GM21528 (cell line): ENCODE results near the gene USP48.

ENCODE experiments used
- ATAC-seq: cut with Tn5 transposase; IDR thresholded peaks from one replicate; pipeline ENCODE4 v1.9.1; 2021; ENCODE audit warnings: mild to moderate bottlenecking, moderate library complexity; ENCODE audit not compliant: unreplicated experiment, low FRiP score

The USP48 gene

GRCh38 chr1:21670956-21671902, 111.7 kb downstream of the USP48 start:
- ATAC-seq = no peak

- no peak for ATAC-seq
Measured at GRCh38 chr1:21670059-21670881, 112.7 kb downstream of the USP48 start.

DNA sequence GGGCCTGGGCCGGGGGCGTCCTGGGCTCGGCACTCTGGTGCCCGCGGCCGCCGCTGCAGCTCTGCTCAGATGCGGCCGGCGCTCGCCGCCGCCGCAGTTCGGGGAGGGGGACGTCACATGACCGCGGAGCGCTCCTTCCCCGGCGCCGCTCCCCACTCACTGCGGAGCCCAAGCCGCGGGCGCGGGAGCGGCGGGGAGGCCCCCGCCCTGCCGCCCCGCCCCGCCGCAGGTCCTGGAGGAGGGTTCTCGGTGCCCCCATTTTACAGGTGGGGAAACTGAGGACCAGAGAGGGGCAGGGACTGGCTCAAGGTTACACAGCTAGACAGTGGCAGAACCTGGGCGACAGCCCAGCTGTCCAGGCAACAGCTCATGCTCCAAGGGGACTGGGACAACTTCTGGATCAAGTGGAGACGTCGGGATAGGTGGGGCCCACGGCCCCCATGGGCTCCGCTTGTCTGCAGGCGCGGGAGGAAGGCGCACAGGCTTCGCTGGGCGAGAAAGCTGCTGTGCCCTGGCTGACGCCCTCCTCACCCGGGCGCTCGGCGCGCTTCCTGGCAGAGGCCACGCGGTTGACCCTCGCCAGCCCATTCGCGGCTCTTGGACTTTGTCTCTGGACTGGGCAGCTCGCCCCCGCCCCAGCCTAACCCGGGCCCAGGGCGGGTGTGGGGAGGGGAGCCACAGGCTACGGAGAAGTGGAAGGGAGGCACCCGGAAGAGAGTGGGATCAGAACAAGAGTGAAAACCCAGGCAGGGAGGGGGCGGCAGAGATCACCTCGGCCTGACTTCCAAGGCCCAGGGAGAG, 113.5 kb downstream of the USP48 start, which contains the start of gene RAP1GAP:
TSS of gene RAP1GAP (minus strand) at position 100 of the 801 bp plus-strand sequence. CDS start 49,325 bp downstream, outside the sequence.
- ATAC-seq = no peak

DNA sequence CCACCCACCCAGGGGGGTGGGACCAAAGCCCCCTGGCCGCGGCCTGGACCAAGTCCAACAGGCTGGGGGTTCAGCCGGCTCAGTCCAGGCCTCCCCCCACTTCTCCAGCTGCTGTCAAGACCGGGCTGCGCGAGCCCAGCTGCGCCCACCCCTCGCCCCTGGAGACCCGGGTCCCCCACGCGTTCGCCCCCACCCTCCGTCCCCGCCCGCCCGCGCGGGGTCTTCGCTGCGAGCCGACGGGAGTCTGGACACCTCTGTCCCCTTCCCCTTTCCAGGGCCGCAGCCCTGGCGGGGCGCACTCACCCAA, 114.0 kb downstream of the USP48 start:
- no peak for ATAC-seq

GRCh38 chr1:21668232-21668950, 114.6 kb downstream of the USP48 start:
- ATAC-seq = no peak

DNA sequence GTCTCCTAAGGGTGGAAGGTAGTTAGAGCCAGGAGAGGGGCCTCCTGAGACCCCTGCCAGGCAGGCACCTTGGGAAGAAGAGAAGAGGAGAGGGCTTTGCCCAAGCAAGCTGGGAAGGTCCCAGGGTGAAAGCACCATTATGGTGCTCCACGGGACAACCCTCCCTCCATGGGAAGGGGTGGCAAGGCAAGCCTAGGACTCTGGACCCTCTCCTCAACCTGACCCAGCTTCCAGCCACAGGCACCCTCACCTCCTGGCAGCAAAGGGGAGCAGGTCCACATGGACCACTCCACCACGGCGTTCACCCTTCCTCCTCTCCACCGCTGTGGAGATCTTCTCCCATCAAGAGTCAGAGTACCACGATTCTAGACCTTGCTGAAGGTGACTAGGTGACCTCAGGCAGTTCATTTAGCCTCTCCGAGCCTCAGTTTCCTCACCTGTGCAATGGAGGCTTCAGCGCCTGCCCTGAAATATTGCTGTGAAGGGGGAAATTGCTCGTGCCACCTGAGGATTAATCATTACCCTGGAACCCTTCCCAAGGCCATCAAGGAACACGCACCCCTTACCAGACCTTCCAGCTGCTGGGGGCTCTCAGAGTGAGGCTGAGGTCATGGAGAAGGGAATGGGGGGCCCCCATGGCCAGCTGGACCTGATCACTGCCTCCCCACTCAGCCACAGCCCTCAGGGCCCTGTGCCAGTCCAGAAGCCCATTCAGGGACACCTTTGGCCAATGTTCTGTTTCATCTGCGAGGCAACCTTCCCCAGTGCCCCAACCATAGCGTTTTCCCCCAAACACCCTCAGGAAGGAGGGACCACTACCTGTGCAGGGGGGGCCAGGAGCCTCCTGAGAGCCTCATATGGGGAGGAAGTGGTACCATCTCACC, 115.4 kb downstream of the USP48 start:
- ATAC-seq = no peak

DNA sequence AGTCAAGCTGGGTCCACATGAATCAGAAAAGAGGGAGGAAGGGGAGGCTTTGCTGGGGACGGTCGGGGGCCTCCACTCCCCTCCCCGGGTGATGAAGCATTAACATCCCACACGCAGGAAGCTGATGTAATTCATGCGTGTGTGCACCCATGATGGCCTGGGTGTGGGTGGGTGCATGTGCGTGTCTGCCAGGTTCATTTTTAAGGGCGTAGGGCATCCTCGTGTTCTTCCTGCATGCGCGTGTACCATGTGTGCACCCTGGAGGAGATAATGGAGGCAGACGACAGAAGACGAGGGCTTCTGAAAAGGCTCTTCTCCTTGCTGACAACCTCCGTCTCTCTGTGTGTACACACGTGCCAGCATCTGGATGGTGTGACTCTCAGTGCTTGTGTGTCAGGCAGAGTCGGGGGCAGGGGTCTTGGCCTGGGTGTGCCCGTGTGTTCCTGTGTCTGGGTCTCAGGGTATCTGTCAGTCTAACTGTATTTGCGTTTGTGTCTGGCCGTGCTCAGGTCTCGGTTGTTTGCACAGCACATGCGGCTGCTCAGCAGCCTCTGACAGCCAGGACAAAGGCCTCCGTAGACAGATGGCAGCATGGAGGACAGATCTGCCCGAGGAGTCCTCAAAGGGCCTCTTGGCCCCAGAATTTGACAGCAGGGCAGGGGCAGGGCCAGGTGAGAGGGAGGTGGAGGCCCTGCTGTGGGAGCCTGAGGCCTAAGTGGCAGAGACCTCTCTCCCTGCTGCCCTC, 116.2 kb downstream of the USP48 start:
- ATAC-seq = no peak

- ATAC-seq = no peak
Measured at GRCh38 chr1:21665711-21666575, 117.0 kb downstream of the USP48 start.

DNA sequence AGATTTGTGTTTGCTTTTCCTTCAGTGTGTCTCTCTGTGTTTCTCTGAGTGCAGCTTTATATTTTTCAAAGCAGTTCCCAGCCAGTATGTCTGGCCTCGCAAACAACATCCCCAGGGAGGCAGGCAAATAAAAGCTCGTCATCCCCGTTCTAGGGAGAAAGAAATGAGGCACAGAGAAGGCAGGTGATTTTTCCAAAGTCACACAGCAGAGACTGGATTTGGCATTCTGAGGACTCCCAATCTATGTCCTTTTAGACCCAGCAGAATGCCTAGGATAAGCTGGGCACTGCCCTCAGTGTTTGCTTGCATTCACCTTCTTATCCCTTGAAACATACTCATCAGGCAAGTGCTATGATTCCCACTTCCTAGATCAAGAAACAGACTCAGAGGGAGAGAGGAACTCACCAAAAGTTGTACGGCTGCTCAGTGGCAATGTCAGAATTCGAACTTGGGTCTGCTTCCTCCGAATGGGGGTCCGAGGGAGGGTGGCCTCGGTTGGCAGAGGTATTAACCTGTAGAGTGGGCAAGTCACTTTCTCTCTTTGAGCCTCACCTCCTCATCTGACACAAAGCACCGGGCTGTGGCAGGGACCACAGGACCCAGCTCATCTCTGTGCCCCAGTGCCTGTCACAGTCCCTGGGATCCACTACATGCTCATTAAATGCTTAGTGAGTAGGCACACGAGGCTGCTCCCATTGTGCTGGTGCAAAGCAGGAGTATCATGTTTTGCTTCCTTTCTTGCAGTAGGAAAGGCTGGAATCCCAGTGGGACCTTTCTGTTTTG, 118.0 kb downstream of the USP48 start:
- no peak for ATAC-seq

- no peak for ATAC-seq
Measured at GRCh38 chr1:21663951-21664805, 118.8 kb downstream of the USP48 start.

- no peak for ATAC-seq
Measured at GRCh38 chr1:21663248-21663950, 119.5 kb downstream of the USP48 start.

DNA sequence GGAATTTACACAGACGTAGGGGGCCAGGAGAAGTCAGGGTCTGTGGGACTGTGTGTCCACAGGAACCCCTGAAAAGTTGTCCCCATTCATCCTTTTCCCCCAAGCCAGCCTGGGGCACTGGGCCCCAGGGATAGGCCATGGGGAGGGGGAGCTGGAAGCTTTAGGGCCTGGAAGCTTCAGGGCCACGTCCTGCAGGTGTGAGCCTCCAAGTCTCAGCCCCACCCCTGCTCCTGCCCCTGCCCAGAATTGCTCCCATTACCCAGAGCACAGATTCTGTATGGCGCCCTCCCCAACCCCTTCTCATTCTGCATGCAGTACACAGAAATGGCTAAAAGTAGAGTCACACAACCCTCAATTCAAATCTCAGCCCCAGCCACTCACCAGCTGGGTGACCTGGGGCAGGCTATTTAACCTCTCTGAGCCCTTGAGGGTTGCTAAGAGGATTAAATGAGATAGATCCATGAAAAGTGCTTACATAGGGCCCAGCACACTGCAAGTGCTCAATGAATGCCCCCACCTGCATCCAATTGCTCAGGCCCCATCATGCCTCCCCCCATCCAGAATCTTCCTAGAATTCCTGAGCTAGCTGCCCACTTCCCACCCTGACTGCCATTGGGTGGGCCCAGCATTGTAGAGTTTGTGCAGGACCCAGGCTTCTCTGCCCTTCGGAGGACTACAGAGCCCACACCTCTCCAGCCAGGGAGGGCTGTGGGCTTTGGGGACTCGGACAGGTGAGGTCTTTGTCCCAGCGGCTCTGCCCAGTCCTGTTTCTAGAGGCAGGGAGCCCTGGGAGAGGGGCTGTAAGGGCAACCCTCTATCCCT, 120.3 kb downstream of the USP48 start:
- ATAC-seq = no peak

- no peak for ATAC-seq
Measured at GRCh38 chr1:21661886-21662285, 121.1 kb downstream of the USP48 start.

GRCh38 chr1:21659924-21660326, 123.0 kb downstream of the USP48 start:
- no peak for ATAC-seq
